SU-DHL-6 (cell line): ENCODE measurements around the gene WWOX.

Experiments used
- H2AFZ ChIP-seq: fragments of 200-600 bp; sonication (generic); 2 replicates; pipeline ENCODE4 v1.6.1; 2014; ENCODE audit warnings: low read depth, mild to moderate bottlenecking, moderate library complexity, mixed read lengths, antibody characterized with exemption, low read length; ENCODE audit not compliant: severe bottlenecking
- H3F3A ChIP-seq: fragments of 200-600 bp; shearing (Covaris generic); 2 replicates; pipeline ENCODE4 v1.6.0; 2016; ENCODE audit warnings: antibody characterized with exemption, mild to moderate bottlenecking; ENCODE audit not compliant: insufficient read depth
- H3K27ac ChIP-seq: fragments of 200-600 bp; sonication (generic); 2 replicates; pipeline ENCODE4 v1.5.1; 2016; ENCODE audit warnings: low read depth, mild to moderate bottlenecking, low read length, moderate library complexity, mixed read lengths
- H3K27me3 ChIP-seq: fragments of 200-600 bp; sonication (generic), shearing (Covaris generic); 2 replicates; pipeline ENCODE4 v1.6.0; 2014; ENCODE audit warnings: mild to moderate bottlenecking, low read length
- H3K36me3 ChIP-seq: fragments of 200-600 bp; sonication (generic); 2 replicates; pipeline ENCODE4 v1.6.1; 2014; ENCODE audit warnings: mild to moderate bottlenecking, low read length, mixed read lengths
- H3K4me2 ChIP-seq: fragments of 300-600, 200-600 bp; shearing (Covaris generic), sonication (generic); 2 replicates; pipeline ENCODE4 v1.6.0; 2014; ENCODE audit warnings: low read length, low read depth, mild to moderate bottlenecking; ENCODE audit not compliant: poor library complexity, severe bottlenecking
- H3K4me3 ChIP-seq: fragments of 200-600 bp; sonication (generic); 2 replicates; pipeline ENCODE4 v1.5.1; 2014; ENCODE audit warnings: antibody characterized with exemption, low read length, mild to moderate bottlenecking, mixed read lengths; ENCODE audit not compliant: insufficient read depth, poor library complexity, severe bottlenecking
- H3K79me2 ChIP-seq: fragments of 200-600 bp; sonication (generic); 2 replicates; pipeline ENCODE4 v1.6.1; 2014; ENCODE audit warnings: mild to moderate bottlenecking, low read length, moderate library complexity; ENCODE audit not compliant: insufficient read depth
- H3K9ac ChIP-seq: fragments of 200-600 bp; sonication (generic); 2 replicates; pipeline ENCODE4 v1.7.0; 2014; ENCODE audit warnings: mild to moderate bottlenecking, low read length
- H3K9me2 ChIP-seq: fragments of 200-600 bp; sonication (generic); replicated peaks from 2 replicates; pipeline ENCODE4 v1.6.1; 2014; ENCODE audit warnings: low read length; ENCODE audit not compliant: insufficient read depth
- H3K9me3 ChIP-seq: fragments of 200-600 bp; sonication (generic); 2 replicates; pipeline ENCODE4 v1.6.1; 2014; ENCODE audit warnings: low read length, mixed read lengths; ENCODE audit not compliant: insufficient read depth
- H4K20me1 ChIP-seq: fragments of 200-600 bp; sonication (generic); 2 replicates; pipeline ENCODE4 v1.6.1; 2014; ENCODE audit warnings: low read depth, mild to moderate bottlenecking, antibody characterized with exemption, low read length, moderate library complexity, mixed read lengths
- EZH2phosphoT487 ChIP-seq: fragments of 200-600 bp; sonication (generic), shearing (Covaris generic); conservative IDR thresholded peaks from 2 replicates; pipeline ENCODE4 v1.6.1; 2018; ENCODE audit warnings: mild to moderate bottlenecking, antibody characterized with exemption, low read length, moderate library complexity, mixed read lengths
- TF ChIP-seq, protein P1 (sequence below): fragments of 200-600 bp; sonication (generic); IDR thresholded peaks from one replicate; pipeline ENCODE4 v1.5.1; 2017; ENCODE audit warnings: antibody characterized with exemption, mild to moderate bottlenecking, low read length, moderate library complexity; ENCODE audit not compliant: insufficient read depth, poor library complexity, severe bottlenecking

WWOX gene

DNA sequence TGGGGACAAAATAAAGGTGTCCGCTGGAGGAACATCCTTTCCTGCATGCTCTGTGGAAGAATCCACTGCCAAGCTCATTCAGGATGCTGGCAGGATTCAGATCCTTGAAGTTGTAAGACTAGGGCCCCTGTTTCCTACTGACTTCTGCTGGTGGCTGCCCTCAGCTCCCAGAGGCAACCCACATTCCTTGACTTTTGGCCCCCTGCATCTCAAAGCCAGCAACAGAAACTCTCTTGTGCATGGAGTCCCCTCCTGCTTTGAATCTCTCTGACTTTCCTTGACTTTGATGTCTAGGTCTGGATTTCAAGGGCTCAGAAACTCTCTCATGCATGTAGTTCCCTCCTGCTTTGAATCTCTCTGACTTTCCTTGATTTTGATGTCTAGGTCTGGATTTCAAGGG lies 461.5 kb downstream of the WWOX start:
- Histone ChIP-seq H3K79me2 (no peaks in the 10 kb centered on the region), H3K4me3 (no peak overlapping the region), H3K4me2 (no peak overlapping the region), H3F3A (no peaks in the 10 kb centered on the region), H3K27me3 (no peaks in the 10 kb centered on the region), H3K27ac (no peak overlapping the region), H2AFZ (no peak overlapping the region), H3K9me3 (no peaks in the 10 kb centered on the region), H4K20me1 (no peaks in the 10 kb centered on the region), H3K36me3 (no peaks in the 10 kb centered on the region), H3K9me2 (no peaks in the 10 kb centered on the region), H3K9ac (no peak overlapping the region)
- TF ChIP-seq, protein P1, sequence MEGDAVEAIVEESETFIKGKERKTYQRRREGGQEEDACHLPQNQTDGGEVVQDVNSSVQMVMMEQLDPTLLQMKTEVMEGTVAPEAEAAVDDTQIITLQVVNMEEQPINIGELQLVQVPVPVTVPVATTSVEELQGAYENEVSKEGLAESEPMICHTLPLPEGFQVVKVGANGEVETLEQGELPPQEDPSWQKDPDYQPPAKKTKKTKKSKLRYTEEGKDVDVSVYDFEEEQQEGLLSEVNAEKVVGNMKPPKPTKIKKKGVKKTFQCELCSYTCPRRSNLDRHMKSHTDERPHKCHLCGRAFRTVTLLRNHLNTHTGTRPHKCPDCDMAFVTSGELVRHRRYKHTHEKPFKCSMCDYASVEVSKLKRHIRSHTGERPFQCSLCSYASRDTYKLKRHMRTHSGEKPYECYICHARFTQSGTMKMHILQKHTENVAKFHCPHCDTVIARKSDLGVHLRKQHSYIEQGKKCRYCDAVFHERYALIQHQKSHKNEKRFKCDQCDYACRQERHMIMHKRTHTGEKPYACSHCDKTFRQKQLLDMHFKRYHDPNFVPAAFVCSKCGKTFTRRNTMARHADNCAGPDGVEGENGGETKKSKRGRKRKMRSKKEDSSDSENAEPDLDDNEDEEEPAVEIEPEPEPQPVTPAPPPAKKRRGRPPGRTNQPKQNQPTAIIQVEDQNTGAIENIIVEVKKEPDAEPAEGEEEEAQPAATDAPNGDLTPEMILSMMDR, result no peak
- no peak for TF ChIP-seq EZH2phosphoT487

DNA sequence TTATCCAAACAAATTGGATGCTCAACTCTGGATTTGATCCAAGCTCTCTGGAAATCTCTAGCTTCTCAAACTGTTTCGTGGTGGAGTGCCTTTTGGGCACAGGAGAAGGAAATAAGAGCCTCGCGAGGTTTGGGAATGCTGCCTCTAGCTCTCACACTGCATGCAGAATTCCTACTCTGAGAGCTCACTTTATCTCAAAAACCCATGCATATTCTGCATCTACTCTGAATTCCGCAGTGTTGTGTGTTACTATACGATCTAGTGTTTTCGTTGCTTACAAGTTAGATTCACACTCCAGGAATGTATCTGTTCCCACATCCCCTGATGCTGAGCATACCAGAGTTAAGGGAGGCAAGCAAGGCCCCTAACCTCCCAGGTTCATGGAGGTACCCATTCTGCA lies 462.7 kb downstream of the WWOX start:
- H3K9me2 ChIP-seq, result no peaks in the 10 kb centered on the region
- H3K27ac ChIP-seq, result no peak overlapping the region
- H3F3A ChIP-seq, result no peaks in the 10 kb centered on the region
- H3K4me3 ChIP-seq, result no peak overlapping the region
- no peaks in the 10 kb centered on the region for H3K79me2 ChIP-seq
- no peak for TF ChIP-seq EZH2phosphoT487
- TF ChIP-seq, protein P1, result no peak
- H3K9ac ChIP-seq, result no peak overlapping the region
- H3K9me3 ChIP-seq, result no peaks in the 10 kb centered on the region
- H3K36me3 ChIP-seq, result no peaks in the 10 kb centered on the region
- no peak overlapping the region for H3K4me2 ChIP-seq
- no peak overlapping the region for H2AFZ ChIP-seq
- H3K27me3 ChIP-seq, result no peaks in the 10 kb centered on the region
- no peaks in the 10 kb centered on the region for H4K20me1 ChIP-seq

DNA sequence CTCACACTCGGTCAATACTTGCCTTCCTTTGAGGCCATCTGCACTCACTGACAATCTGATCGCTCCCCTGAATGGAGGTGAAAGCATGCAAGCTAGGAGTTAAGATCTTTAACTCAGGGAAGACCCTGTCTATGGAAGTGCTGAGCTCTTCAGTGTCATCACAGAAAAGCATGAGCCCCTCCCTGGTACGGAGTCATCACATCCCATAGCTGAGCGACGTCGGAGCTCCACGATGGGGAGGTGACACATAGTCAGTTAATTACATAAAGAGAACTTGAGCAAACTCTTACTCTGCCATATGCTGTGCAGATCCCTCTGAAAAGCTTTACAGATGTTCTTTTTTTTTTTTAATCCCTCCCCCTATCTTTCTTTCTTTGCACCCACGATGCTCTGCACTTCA lies 463.2 kb downstream of the WWOX start:
- Histone ChIP-seq H3K79me2 (no peaks in the 10 kb centered on the region), H3K36me3 (no peaks in the 10 kb centered on the region), H3K27me3 (no peaks in the 10 kb centered on the region), H3K27ac (no peak overlapping the region), H3K9me3 (no peaks in the 10 kb centered on the region), H4K20me1 (no peaks in the 10 kb centered on the region), H3K9me2 (no peaks in the 10 kb centered on the region), H2AFZ (no peak overlapping the region), H3K4me3 (no peak overlapping the region), H3K4me2 (no peak overlapping the region), H3F3A (no peaks in the 10 kb centered on the region), H3K9ac (no peak overlapping the region)
- no peak for TF ChIP-seq EZH2phosphoT487
- TF ChIP-seq, protein P1, result no peak
